ENCODE data around the gene CNPY3. TPM values are rescaled to one million over a fixed set of nuclear protein-coding genes. Genes with fewer than 3 reads are reported as not detected.
A peak's percentile ranks its signal among the peaks of the same experiment; 100 is the strongest.
"Not testable (repeated sequence)": the region's sequence is repeated elsewhere in the genome, so short reads cannot be mapped to it uniquely, and the experiment has no call there.

CNPY3 gene
- polyA plus RNA-seq, 4 donors = 59.5 to 71.6 (median 62.2) TPM

- no peak for DNase-seq (ENCODE audit: low read depth in 4 of 4, low spot score in 2 of 4)
Measured at GRCh38 chr6:42914546-42914945, 14.7 kb upstream of the CNPY3 start.

GRCh38 chr6:42915732-42916131, 13.5 kb upstream of the CNPY3 start, which contains the start of gene PTCRA:
TSS of gene PTCRA (plus strand) at chr6:42916053. CDS start at chr6:42916070, 17 bp downstream.
- no peak for DNase-seq (ENCODE audit: low read depth in 4 of 4, low spot score in 2 of 4)

GRCh38 chr6:42916288-42916687, 13.0 kb upstream of the CNPY3 start:
- DNase-seq (ENCODE audit: low read depth in 4 of 4, low spot score in 2 of 4) = no peak

- DNase-seq (ENCODE audit: low read depth in 4 of 4, low spot score in 2 of 4) = no peak
Measured at GRCh38 chr6:42921801-42922200, 7.5 kb upstream of the CNPY3 start.

DNA sequence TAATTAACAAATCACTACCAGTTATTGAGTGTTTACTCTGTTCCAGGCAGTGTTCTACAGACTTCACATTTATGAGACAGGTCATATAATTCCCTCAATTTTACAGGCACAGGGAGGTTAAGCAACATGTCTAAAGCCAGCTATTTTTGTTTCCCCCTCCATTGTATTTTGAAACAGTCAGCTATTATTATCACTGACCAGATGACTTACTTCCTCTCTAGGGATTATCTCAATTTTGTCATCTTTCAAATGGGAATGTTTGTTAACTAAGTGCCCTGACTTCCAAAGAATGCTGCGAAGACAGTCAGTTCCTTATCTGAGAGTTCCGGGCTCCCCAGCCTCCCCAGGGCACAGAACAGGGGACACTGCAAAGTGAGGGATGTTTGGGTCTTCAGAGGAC, 5.6 kb upstream of the CNPY3 start:
- DNase-seq (ENCODE audit: low read depth in 4 of 4, low spot score in 2 of 4) = no peak

DNA sequence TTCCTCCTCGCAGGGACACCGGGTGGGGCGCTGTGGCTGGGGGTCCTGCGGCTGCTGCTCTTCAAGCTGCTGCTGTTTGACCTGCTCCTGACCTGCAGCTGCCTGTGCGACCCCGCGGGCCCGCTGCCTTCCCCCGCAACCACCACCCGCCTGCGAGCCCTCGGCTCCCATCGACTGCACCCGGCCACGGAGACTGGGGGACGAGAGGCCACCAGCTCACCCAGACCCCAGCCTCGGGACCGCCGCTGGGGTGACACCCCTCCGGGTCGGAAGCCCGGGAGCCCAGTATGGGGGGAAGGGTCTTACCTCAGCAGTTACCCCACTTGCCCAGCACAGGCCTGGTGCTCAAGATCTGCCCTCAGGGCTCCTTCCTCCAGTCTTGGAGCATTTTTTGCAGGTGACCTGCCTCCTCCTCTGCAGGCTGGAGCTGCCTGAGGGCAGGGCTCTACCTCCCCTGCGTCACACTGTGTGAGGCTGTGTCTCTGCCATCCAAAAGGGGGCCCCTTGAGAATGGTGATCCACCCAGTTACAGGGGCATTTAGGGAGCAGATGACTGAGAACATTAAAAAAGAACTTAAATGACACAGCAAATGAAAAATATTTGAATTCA, 3.9 kb upstream of the CNPY3 start:
- DNase-seq (ENCODE audit: low read depth in 4 of 4, low spot score in 2 of 4) = no peak

DNA sequence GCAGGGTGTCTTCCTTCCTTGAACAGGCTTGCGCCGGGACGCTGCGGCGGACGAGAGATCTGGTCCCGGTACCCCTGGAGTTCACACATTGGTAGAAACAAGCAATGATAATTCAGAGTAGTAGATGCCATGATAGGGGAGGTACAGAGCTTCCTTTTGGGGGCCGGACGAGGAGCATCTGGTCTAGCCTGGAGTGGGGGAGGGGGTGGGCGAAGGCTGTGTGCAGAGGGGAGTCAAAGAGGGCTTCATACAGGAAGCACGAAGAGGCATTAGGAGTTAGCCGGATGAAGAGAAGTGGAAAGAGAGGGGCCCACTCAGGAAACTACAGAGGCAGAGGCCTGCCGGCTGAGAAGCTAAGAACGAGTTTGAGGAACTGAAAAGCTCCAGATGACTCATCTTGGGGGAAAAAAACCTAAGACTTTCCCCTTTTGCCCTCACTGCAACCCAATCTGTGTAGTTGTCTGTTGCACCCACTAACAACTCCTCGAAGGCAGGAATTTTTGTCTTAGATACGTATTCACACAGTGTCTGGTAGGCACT, 611 bp downstream of the CNPY3 start:
- DNase-seq (ENCODE audit: low read depth in 4 of 4, low spot score in 2 of 4) = peak in 3 of 4 donors; percentile 58 to 69 (median 66)

DNA sequence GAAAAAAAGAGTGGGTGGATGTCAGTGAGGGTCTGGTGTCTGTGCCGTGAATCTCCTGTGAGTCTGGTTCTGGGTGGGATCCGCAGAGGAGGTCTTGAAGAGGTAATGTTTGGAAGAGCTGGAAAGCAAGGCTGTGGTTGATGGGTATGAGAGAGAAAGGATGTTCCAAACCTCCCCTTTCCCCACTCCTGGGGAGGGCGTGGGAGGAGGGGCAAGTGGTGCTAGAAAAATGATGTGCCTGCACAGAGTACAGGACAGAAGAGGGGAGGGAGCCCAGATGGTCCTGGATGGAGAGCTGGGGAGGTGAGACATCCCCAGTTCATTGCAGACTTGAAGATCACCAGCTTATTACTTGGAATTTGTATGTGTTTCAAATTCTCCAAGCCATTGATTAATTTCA, 3.1 kb downstream of the CNPY3 start:
- DNase-seq (ENCODE audit: low read depth in 4 of 4, low spot score in 2 of 4) = no peak

DNA sequence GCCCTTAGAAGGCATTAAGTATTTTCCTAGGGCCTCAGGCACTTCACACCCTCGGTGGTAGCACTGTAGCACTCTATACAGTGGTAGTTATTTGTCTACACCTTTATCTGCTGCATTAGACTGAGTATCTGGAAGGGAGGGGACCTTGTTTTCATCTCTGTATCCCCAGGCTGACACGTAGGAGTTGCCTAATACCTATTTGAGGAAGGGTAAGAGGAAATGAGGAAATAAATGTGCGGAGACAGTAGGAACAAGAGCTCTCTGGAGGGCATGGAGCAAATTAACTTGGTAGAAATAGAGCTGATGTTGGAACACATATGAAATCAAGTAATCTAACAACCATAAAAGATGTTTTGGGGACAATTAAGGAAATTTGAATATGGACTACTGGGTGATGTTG, 3.9 kb downstream of the CNPY3 start:
- DNase-seq (ENCODE audit: low read depth in 4 of 4, low spot score in 2 of 4) = no peak

DNA sequence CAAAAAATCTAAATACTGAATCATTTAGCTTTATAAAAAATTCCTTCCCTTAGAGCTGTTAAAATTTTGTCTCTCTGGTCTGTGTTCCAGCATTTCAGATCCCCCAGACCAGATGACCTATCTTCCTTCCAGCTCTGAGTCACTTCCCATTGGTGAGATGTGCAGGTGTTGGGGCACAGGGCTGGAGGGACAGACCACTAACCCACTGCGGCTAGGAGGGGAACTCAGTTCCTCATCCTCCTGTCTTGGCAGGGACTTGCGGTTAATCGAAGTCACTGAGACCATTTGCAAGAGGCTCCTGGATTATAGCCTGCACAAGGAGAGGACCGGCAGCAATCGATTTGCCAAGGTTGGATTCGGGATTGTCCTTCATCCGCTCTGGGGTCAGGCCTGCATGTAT, 6.0 kb downstream of the CNPY3 start:
- no peak for DNase-seq (ENCODE audit: low read depth in 4 of 4, low spot score in 2 of 4)

DNA sequence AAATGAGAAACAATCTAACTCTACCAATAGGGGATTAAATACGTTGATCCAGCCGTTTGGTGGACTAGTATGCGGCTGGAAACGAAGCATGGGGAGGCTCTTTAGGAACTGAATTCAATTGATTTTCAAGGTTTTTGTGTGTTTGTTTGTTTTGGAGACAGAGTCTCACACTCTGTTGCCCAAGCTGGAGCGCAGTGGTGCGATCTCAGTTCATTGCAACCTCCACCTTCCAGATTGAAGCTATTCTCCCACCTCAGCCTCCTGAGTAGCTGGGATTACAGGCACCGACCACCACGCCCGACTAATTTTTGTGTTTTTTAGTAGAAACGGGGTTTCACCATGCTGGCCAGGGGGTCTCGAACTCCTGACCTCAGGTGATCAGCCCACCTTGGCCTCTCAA, 7.1 kb downstream of the CNPY3 start:
- DNase-seq (ENCODE audit: low read depth in 4 of 4, low spot score in 2 of 4) = no peak

DNA sequence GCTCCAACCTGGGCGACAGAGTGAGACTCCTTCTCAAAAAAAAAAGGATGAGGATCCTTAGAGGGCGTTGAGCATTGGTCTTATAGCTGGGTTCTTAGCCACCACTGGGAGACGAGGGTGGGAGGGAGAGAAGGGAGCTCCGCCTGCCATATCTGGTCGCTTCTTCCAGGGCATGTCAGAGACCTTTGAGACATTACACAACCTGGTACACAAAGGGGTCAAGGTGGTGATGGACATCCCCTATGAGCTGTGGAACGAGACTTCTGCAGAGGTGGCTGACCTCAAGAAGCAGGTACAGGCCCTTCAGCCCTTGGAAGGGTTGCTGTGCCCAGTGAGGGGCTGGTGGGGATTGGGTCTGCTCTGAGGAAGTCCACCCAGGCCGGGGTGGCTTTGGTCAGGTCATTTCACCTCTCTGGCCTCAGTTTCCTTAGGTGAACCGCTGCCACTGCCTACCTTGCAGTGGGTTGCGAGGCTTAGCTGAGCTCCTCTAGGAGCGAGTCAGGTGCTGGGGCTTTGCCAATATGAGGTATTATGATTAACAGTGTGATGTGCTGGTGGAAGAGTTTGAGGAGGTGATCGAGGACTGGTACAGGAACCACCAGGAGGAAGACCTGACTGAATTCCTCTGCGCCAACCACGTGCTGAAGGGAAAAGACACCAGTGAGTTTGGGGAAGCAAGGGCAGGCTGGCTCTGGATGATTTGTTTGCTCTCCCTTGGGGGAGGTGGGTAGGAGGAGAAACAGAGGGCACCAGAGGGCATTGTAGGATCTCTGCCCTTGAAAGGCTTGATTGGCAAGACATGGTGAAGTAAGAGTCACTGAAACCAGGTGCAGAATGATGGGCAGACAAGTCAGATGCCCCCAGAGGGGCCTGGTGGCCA, 8.5 kb downstream of the CNPY3 start:
- DNase-seq (ENCODE audit: low read depth in 4 of 4, low spot score in 2 of 4) = no peak

- DNase-seq (ENCODE audit: low read depth in 4 of 4, low spot score in 2 of 4) = no peak
Measured at GRCh38 chr6:42938428-42938796, 9.1 kb downstream of the CNPY3 start.

DNA sequence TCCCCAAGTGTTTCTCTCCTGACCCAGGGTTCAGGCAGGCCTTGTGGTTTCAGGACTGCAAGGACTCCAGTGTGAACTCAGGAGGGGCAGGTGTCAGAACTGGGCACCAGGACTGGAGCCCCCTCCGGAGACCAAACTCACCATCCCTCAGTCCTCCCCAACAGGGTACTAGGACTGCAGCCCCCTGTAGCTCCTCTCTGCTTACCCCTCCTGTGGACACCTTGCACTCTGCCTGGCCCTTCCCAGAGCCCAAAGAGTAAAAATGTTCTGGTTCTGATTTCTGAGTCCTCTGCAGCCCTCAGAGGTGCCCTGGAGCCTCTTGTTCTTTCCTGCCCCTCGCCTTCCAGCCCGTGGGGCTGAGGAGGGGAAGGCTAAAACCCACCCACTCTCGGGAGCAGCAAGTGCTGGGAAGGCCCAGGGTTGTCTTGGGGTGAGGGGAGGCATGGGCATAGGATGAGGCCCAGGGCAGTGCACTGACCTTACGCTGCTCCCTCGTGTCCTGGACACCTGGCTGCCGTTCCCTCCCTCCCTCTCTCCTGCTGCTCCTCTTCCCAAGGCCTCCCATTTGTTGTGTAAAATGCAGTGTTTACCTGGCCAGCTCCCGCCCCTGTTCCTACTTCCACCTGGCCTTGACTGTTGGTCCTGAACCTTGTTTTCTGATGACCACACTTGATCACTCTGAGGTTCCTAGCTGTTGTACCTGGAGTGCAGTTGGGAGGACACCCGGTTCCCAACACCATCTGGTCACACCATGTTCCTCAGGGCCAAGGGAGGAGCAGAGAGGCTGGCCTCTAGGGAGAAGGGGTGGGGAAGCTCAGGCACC, 9.9 kb downstream of the CNPY3 start:
- DNase-seq (ENCODE audit: low read depth in 4 of 4, low spot score in 2 of 4) = no peak

DNA sequence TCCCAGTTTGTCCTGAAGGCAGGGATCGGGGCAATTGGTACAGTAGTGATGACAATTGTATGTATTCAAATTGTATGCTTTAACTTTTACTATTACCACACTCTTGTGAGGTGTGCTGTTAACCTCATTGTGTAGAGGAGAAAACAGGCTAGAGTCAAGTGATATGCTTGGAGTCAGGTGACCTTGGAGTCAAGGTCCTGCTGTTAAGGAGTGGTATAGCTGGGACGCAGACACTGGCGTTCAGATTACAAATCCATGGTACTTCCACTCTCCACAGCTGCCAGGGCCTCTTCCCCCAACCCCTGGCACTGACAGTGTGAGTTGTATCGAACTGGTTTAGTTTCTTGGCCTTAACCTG, 10.5 kb downstream of the CNPY3 start:
- no peak for DNase-seq (ENCODE audit: low read depth in 4 of 4, low spot score in 2 of 4)

DNA sequence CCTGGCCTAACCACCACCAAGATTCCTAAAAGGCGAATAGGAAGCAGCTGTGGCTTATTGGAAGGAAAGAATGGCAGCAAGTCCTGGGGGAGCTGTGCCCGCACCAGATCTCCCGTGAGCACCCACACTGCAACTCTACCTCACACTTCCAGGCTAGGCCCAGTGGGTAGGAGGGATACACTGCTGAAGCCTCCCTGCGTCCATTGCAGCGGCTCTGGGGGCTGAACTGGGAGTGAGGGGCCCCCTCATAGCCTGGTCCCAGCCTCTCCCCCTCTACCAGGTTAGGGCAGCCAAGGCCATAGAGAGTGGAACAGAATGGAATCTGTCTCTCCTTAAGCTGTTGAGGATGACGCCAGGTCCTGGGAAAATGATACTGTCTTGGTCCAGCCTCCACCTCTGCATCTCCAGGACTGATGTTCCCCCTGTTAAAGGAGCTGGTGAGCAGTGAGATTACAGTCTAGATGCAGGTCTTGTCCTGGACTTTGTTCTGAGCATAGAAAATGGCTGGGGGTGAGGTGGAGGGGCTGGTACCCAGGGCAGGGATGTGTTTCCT, 11.3 kb downstream of the CNPY3 start:
- no peak for DNase-seq (ENCODE audit: low read depth in 4 of 4, low spot score in 2 of 4)

DNA sequence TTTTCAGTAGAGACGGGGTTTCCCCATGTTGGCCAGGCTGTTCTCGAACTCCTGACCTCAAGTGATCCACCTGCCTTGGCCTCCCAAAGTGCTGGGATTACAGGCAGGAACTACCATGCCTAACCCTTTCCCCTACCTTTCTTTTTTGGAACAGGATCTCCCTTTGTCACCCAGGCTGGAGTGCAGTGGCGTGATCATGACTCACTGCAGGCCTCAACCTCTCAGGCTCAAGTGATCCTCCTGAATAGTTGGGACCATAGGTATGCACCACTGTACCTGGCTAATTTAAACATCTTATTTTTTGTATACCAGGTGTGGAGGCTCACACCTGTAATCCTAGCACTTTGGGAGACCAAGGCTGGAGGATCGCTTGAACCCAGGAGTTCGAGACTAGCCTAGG, 12.1 kb downstream of the CNPY3 start:
- DNase-seq (ENCODE audit: low read depth in 4 of 4, low spot score in 2 of 4) = not testable (repeated sequence)

DNA sequence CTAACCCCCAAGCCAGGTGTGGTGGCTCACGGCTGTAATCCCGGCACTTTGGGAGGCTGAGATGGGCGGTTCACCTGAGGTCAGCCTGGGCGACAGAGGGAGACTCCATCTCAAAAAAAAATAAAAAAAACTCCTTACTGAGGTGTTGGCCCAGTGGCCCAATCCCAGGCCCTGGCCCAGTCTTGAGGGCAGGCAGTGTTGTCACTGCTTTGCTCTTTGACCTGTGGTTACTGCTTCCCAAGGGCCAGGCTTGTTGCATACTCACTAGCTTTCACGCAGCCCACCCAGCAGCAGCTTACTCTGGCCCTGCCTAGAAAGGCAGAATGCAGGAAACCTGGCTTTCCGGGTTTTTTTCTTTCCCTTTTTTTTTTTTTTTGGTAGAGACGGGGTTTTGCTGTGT, 13.2 kb downstream of the CNPY3 start:
- DNase-seq (ENCODE audit: low read depth in 4 of 4, low spot score in 2 of 4) = no peak

DNA sequence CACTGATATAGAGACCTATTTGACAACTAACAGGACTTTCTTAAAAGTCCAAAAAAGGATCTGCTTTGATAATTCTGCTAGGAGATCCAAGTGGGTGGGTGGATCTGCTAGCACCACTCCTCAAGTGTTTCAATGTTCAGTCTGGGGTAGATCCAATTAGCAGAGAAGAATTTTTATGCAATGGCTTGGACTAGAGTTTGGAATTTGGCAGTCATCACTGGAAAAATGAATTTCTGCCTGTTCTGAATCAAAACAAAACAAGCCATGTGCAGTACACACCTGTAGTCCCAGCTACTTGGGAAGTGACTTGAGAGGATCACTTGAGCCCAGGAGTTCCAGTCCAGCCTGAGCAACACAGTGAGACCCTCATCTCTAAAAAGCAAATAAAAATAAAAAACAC, 18.7 kb downstream of the CNPY3 start:
- DNase-seq (ENCODE audit: low read depth in 4 of 4, low spot score in 2 of 4) = no peak

GRCh38 chr6:42952389-42952788, 23.1 kb downstream of the CNPY3 start:
- DNase-seq (ENCODE audit: low read depth in 4 of 4, low spot score in 2 of 4) = no peak

DNA sequence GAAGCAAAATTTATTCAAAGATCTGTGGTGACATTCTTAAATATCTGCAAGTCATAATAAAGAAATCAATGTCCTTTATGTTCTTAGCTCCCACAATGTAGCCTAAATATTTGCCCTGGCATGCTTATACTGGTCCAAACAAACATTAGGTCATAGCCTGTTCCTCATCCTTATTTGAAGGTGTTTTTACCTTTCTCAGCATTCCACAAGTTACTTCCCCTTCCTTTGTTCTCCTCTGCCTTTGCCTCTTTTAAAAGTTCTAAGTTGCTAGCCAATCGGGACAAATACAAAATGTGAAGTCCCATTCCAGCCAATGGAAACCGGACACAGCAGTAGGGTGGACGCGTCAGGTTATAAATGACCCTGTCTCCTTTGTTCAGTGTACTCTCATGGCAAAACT, 25.1 kb downstream of the CNPY3 start:
- not testable (repeated sequence) for DNase-seq (ENCODE audit: low read depth in 4 of 4, low spot score in 2 of 4)
